Esophagus squamous epithelium (tissue), 5 donors: ENCODE data around the gene ROR2. TPM values are rescaled to one million over a fixed set of nuclear protein-coding genes. Genes with fewer than 3 reads are reported as not detected.

ENCODE experiments used
- DNase-seq: peaks from one replicate; lab custom pipeline; 2025; lab: John Stamatoyannopoulos, UW
- H3K27ac ChIP-seq, 4 donors: fragments of 200-600 bp; sonication (generic); one replicate each; pipeline ENCODE4 v1.5.1; 2016 to 2019; ENCODE audit warnings: mild to moderate bottlenecking in 1 of 4
- H3K27me3 ChIP-seq, 4 donors: fragments of 200-600 bp; sonication (generic); 1 replicate in 3 of 4; 2 replicates in 1 of 4; pipeline versions ENCODE4 v1.5.1 to v1.6.0; 2017 to 2021; ENCODE audit warnings: antibody characterized with exemption in 1 of 4
- H3K36me3 ChIP-seq, 3 donors: fragments of 200-600 bp; sonication (generic); one replicate each; pipeline ENCODE4 v1.5.1; 2016 to 2019
- H3K4me1 ChIP-seq, 3 donors: fragments of 200-600 bp; sonication (generic); one replicate each; pipeline ENCODE4 v1.5.1; 2017 to 2019
- H3K4me3 ChIP-seq, 4 donors: fragments of 200-600 bp; sonication (generic); 1 replicate in 3 of 4; 2 replicates in 1 of 4; pipeline ENCODE4 v1.5.1; 2016 to 2019; ENCODE audit warnings: mild to moderate bottlenecking in 2 of 4, moderate library complexity in 1 of 4
- H3K9me3 ChIP-seq, 3 donors: fragments of 200-600 bp; sonication (generic); one replicate each; pipeline ENCODE4 v1.5.1; 2016 to 2019
- POLR2A ChIP-seq, 4 donors: fragments of 450-650 bp; IDR thresholded peaks; one replicate each; pipeline ENCODE4 v1.6.1; 2017; ENCODE audit warnings: antibody characterized with exemption in 4 of 4, mild to moderate bottlenecking in 4 of 4, moderate library complexity in 3 of 4
- WGBS, 2 donors: methylation state at CpG; one replicate each; pipeline ENCODE4 v1.1.5; 2018; 5-methylcytosine and 5-hydroxymethylcytosine counted together
- intact Hi-C: fragments of 100-400 bp; cut with DNase I; formaldehyde crosslinking; loops from one replicate; pipeline ENCODE4 v1.15.0; 2022
- total RNA-seq, 4 donors: library from RNA; depleted of rRNA; stranded (reverse); fragments of >200 nt; gene quantifications; one replicate each; pipeline ENCODE4 v1.1.0, GENCODE V29; 2016
- TF ChIP-seq, protein P1 (sequence below), 6 experiments: fragments of 450-650 bp in 4 of 6; fragments of 200-600 bp in 2 of 6; sonication (generic) in 2 of 6; IDR thresholded peaks; one replicate each; pipeline ENCODE4 v1.5.1; 2016 to 2019; ENCODE audit warnings: antibody characterized with exemption in 6 of 6, mild to moderate bottlenecking in 4 of 6, moderate library complexity in 4 of 6
- donor health status: DM: yes; HTN: yes; CAD: no.

The ROR2 gene
- total RNA-seq, 4 donors from 2014 or later: 0.68 to 12.6 (median 3.7) TPM

DNA sequence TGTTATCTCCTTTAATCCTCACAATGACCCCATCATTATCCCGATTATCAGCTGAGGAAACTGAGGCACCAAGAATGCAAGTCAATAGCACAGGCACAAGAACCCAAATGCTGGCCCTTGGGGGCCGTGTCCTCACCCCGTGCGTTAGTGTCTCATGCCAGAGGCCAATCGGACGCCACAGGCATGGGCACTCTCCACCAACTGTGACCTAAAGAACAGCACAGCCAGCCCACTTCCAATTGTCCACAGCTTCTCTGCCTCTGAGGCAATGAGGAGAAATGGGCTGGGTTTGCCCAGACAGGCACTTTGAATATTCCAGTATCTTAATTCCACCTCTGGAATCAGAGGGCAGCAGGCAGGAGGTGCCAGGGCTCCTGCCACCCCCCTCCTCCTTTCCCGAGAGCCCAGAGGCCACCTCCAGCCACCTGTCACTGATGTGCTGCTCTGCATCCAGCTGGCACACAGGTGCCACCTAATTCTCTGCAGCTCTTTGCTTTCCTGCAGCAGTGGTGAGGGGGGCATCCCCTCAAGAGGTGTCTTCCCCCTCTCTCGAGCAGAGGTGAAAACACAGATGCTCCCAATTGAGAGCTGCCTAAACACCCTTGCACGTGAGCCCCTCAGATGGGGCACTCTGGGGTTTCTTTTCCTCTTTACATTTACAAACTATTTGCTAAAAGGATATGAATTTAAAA is 107.5 kb downstream of the ROR2 start:
- H3K9me3 ChIP-seq: no peaks in the 10 kb centered on the region
- intact Hi-C loops: no loop called here
- peaks cover 0 to 78% (median 0%) of the 10 kb centered on the region in 4 donors for H3K27me3 ChIP-seq
- H3K4me1 ChIP-seq: peaks cover 0 to 60% (median 23%) of the 10 kb centered on the region in 3 donors
- no peaks in the 10 kb centered on the region for H3K36me3 ChIP-seq
- TF ChIP-seq, protein P1, sequence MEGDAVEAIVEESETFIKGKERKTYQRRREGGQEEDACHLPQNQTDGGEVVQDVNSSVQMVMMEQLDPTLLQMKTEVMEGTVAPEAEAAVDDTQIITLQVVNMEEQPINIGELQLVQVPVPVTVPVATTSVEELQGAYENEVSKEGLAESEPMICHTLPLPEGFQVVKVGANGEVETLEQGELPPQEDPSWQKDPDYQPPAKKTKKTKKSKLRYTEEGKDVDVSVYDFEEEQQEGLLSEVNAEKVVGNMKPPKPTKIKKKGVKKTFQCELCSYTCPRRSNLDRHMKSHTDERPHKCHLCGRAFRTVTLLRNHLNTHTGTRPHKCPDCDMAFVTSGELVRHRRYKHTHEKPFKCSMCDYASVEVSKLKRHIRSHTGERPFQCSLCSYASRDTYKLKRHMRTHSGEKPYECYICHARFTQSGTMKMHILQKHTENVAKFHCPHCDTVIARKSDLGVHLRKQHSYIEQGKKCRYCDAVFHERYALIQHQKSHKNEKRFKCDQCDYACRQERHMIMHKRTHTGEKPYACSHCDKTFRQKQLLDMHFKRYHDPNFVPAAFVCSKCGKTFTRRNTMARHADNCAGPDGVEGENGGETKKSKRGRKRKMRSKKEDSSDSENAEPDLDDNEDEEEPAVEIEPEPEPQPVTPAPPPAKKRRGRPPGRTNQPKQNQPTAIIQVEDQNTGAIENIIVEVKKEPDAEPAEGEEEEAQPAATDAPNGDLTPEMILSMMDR (IDR thresholded peaks at IDR 0.05): no peak
- TF ChIP-seq POLR2A (IDR thresholded peaks at IDR 0.05): no peak
- peak overlapping the region in 3 of 4 donors; percentile 27 to 81 (median 63) for H3K27ac ChIP-seq
- no peak overlapping the region for H3K4me3 ChIP-seq
- WGBS, 2 donors: 58 to 64% methylated on average over 4 to 6 of the region's 9 CpGs
- no peak for DNase-seq

DNA sequence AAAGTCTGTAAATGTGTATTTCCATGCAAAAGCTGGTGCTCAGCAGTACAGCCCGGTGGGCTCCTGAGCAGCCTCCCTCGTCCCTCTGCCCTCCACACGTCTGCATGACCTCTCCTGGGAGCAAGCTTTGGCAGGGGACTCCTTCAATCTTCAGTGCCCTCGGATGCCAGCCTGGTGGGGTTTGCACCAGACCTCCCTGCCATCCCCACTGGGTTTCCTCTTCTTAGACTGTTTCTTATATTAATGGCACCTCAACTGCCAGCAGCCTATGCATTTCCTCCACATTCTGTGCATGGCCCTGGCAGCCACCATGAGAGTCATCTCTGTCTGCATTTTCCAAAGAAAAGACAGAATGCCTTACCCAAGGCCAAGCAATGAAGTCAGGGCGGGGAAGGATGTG is 108.4 kb downstream of the ROR2 start:
- Histone ChIP-seq H3K36me3 (no peaks in the 10 kb centered on the region), H3K4me1 (peaks cover 0 to 56% (median 21%) of the 10 kb centered on the region in 3 donors), H3K27ac (peak overlapping the region in 2 of 4 donors; percentile 16 to 81), H3K9me3 (no peaks in the 10 kb centered on the region), H3K4me3 (no peak overlapping the region), H3K27me3 (peaks cover 0 to 72% (median 0%) of the 10 kb centered on the region in 4 donors)
- no peak for TF ChIP-seq POLR2A (IDR thresholded peaks at IDR 0.05)
- TF ChIP-seq, protein P1 (IDR thresholded peaks at IDR 0.05): no peak
- WGBS, 2 donors: 78 to 86% methylated on average over 5 of the region's 5 CpGs
- no peak for DNase-seq
- intact Hi-C loops: no loop called here

DNA sequence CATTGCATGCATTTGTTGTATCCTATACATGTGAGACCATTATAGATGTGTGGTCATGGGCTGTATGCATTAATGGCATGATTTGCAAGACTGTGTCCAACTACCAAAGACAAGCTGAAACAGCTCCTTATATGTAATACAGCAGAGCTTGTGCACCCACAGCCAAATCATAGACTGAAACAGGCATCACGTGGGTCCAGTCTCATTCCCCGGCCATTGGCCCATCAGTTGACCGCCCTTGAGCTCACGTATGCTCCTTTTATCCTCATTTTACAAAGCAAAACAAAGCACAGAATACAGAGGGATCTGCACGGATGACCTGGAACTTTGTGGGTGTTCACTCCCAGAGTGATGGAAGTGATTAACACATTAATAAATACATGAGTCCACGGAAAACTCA is 109.1 kb downstream of the ROR2 start:
- TF ChIP-seq POLR2A (IDR thresholded peaks at IDR 0.05): no peak
- TF ChIP-seq, protein P1 (IDR thresholded peaks at IDR 0.05): no peak
- no peaks in the 10 kb centered on the region for H3K9me3 ChIP-seq
- no peak for DNase-seq
- WGBS, 2 donors: 65 to 76% methylated on average over 5 to 6 of the region's 6 CpGs
- H3K36me3 ChIP-seq: no peaks in the 10 kb centered on the region
- no peak overlapping the region for H3K4me3 ChIP-seq
- H3K27ac ChIP-seq: peak overlapping the region in 3 of 4 donors; percentile 16 to 83 (median 81)
- H3K27me3 ChIP-seq: peaks cover 0 to 69% (median 0%) of the 10 kb centered on the region in 4 donors
- intact Hi-C loops: no loop called here
- H3K4me1 ChIP-seq: peaks cover 0 to 56% (median 21%) of the 10 kb centered on the region in 3 donors

DNA sequence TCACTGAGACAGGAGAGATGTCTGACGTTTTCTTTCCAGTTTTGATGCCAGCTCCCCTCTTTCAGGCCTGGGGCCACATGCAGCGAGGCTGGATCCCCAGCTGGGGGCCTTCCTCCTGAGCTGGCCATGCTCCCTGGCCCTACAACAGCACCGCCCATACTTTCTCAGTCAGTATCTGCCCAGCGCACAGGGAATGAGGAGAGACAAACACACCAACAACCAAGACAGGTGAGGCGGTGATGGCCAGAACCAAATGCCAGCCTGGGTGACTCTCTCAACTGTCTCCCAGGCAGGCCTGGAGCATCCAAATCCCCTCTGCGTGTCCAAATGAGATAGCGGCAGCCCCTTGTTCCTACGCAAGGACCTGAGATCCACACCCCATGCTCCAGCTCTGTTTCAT is 109.6 kb downstream of the ROR2 start:
- Histone ChIP-seq H3K4me3 (no peak overlapping the region), H3K27me3 (peaks cover 0 to 71% (median 0%) of the 10 kb centered on the region in 4 donors), H3K9me3 (no peaks in the 10 kb centered on the region), H3K4me1 (peaks cover 0 to 56% (median 21%) of the 10 kb centered on the region in 3 donors), H3K27ac (peak overlapping the region; percentile 24 to 83 (median 81)), H3K36me3 (no peaks in the 10 kb centered on the region)
- 83 to 86% methylated on average over 6 to 8 of the region's 8 CpGs for WGBS, 2 donors
- TF ChIP-seq POLR2A (IDR thresholded peaks at IDR 0.05): no peak
- TF ChIP-seq, protein P1 (IDR thresholded peaks at IDR 0.05): no peak
- intact Hi-C loops: no loop called here
- no peak for DNase-seq

DNA sequence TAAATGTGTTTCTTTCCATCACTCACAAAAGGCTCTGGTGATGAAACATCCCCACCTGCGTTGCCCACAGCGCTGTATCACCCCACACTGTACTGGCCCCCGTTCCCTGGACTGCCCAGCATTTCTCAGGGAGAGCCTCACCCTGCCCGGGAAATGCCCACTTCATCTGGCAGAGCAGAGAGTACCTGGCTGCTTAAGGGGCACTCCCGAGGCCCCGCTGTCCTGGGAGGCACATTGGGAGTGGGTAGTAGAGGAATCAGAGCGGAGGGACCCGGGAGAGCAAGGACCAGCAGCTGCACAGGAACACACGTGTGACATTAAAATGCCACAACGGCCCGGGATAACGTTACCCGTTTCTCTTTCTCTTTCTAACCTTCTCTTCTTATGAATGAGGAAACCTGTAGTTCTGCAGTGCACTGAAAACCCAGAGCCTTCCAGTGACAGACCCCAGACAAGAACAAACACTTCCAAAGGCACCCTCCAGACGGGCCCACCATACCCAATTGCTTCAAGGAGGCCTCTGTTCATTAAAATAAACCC is 110.0 kb downstream of the ROR2 start:
- WGBS, 2 donors: 57 to 69% methylated on average over 10 to 14 of the region's 14 CpGs

More for the DNA sequence above, 110.0 kb downstream of the ROR2 start:
- Histone ChIP-seq H3K27me3 (peaks cover 0 to 75% (median 0%) of the 10 kb centered on the region in 4 donors), H3K36me3 (no peaks in the 10 kb centered on the region), H3K27ac (peak overlapping the region; percentile 24 to 83 (median 81)), H3K4me1 (peaks cover 0 to 52% (median 21%) of the 10 kb centered on the region in 3 donors), H3K4me3 (no peak overlapping the region), H3K9me3 (no peaks in the 10 kb centered on the region)
- TF ChIP-seq POLR2A (IDR thresholded peaks at IDR 0.05): no peak
- TF ChIP-seq, protein P1 (IDR thresholded peaks at IDR 0.05): no peak
- intact Hi-C loops: no loop called here
- DNase-seq: no peak
